AG08396 (cell line): ENCODE measurements around the gene MC5R.
"Not testable (repeated sequence)": the region's sequence is repeated elsewhere in the genome, so short reads cannot be mapped to it uniquely, and the experiment has no call there.

ENCODE experiments used
- DNase-seq: peaks from one replicate; pipeline ENCODE4 v3.0.0; 2012; ENCODE audit warnings: low spot score, mixed read lengths

Gene MC5R

DNA sequence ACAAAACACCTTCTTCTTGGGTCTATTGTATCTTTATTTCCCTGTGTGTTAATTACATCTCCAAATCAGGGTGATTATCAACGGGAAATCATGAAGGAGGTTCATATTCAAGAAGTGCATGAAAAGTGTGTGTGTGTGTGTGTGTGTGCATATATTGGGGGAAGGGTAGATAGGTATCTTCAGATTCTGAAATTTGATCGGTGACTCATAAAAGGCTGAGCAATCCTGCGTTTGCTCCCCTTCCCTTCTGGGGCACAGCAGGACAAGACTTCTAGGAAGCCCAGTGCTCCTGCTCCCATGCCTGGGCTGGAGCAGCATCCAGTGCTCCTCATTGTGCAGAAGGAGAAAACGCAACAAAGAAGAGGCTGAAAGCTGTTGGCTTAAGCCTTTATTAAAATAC lies 25.8 kb downstream of the MC5R start:
- DNase-seq: no peak

DNA sequence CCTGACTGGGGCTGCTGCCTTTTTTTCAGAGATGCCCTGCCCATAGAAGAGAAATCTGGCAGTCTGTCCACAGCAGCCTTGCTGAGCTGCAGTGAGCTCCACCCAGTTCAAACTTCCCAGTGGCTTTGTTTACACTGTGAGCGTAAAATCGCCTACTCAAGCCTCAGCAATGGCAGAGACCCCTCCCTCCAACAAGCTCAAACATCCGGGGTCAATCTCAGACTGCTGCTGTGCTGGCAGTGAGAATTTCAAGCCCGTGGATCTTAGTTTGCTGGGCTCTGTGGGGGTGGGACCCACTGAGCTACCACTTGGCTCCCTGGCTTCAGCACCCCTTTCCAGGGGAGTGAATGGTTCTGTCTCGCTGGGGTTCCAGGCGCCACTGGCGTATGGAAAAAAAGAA lies 38.9 kb downstream of the MC5R start:
- not testable (repeated sequence) for DNase-seq

DNA sequence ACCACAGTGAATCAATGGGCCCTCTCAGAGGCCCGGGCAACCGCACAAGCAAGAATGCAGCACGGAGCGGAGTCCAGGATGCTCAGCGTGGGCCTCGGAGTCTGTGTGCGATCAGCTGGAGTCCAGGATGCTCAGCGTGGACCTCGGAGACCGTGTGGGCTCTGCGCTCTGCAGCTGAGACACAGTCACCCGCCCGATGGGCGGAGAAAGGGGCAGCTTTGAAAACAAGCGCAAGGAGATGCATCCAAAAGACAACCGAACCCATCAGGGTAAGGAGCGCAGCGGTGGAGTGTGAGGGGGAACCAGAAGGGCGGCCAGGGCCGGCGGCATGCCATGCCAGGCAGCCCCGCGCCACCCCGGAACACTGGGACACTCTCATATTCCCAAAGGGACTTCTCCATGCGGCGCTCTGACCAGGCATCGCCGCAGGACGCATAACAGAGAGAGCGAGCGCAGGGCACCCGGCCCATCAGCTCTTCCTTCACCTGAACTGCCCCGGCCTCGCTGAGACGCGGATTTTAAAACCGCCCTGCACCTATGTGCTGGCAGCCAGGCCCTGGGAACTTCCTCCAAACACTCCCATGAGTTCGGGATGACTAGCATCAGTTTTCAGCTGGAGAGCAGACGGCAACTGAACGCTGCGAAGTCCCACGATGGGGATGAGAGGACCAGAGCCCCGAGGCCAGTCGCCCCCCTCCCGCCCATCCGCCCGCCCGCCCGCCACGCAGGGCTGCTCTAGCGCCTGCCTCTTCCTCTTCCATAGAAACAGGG lies 44.7 kb downstream of the MC5R start:
- DNase-seq: no peak

DNA sequence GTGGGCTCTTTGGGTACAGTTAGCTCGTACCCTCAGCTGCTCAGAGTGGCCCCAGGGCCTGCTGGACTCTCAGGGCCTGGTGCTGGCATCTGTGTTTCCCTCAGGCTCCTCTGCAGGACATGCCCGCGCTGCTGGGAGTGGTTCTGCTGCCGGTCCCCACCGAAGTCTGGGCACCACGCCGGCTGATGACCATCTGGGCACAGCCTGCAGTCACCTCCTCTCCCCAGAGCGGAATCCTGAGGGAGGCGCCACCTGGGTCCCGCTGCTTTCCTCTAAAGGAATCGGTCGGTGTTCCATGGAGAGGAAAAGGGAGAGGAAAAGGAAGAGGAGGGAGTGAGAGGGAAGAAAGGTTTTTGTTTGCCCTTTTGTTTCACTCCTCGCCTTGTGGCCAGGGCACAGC lies 47.8 kb downstream of the MC5R start:
- DNase-seq: no peak

DNA sequence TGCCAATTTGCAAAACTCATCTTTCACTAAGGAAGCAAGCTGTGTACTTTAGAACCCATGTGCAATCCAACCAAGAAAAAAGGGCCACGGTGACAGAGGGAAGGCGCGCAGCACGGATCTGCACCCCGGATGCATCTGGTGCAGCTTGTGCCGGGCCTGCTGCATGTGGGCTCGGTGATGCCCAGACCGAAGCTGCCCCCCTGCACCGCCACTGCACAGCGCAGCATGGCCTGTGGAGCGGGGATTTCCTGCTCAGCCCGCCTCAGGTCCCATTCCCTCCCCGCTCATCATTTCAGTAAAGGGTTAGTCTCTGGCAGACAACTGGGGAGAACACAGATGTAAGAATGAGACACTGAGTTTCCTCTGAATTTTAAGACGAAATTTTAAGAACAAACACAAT lies 48.4 kb downstream of the MC5R start:
- DNase-seq: no peak

DNA sequence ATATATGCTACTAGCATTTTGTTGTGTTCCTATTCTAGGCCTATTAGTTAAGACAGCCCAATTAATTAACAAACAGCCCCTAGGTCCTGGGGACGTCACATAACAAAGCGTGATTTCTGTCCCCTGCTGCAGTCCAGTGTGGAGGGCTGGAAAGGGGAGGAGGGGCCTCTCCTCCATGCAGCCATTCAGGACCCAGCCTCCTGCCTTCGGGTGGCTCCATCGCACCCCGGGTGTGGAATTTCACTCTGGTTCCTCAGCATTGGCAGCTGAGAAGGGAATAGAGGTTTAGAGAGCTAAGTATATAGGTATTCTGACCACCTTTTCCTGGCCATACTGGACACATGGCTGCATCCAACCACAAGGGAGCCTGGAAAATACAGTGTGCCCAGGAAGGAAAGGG lies 49.0 kb downstream of the MC5R start:
- no peak for DNase-seq

DNA sequence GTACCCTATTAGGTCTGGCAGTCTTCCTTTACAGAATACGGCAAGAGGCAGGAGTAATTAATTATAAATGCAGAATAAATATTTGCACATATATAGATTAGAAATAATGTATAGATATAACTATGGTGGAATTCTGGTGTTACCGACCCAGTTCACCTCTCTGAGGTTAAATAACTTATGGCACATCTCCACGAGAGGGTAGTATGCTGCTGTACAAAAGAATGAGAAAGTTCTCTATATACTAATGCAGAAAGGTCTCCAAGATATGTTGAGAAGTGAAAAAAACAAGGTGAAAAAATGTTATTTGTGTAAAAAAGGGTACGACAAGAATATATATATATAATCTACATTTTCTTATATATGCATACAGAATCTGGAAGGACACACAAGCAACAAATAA lies 50.6 kb downstream of the MC5R start:
- DNase-seq: no peak
